Thyroid gland (tissue), 4 donors: Measurements from ENCODE around the gene EFNB1.

ENCODE experiments used
- POLR2A ChIP-seq, 2 donors: fragments of 450-650 bp; IDR thresholded peaks; one replicate each; pipeline ENCODE4 v1.6.1; 2017; ENCODE audit warnings: antibody characterized with exemption in 2 of 2, mild to moderate bottlenecking in 2 of 2, moderate library complexity in 1 of 2
- TF ChIP-seq, protein P1 (sequence below), 6 experiments: fragments of 200-600 bp in 3 of 6; fragments of 450-650 bp in 3 of 6; sonication (generic) in 3 of 6; IDR thresholded peaks; one replicate each; pipeline ENCODE4 v1.5.1; 2016 to 2019; ENCODE audit warnings: antibody characterized with exemption in 6 of 6, mild to moderate bottlenecking in 2 of 6, inconsistent platforms in 1 of 6, moderate library complexity in 1 of 6

- TF ChIP-seq, protein P1, sequence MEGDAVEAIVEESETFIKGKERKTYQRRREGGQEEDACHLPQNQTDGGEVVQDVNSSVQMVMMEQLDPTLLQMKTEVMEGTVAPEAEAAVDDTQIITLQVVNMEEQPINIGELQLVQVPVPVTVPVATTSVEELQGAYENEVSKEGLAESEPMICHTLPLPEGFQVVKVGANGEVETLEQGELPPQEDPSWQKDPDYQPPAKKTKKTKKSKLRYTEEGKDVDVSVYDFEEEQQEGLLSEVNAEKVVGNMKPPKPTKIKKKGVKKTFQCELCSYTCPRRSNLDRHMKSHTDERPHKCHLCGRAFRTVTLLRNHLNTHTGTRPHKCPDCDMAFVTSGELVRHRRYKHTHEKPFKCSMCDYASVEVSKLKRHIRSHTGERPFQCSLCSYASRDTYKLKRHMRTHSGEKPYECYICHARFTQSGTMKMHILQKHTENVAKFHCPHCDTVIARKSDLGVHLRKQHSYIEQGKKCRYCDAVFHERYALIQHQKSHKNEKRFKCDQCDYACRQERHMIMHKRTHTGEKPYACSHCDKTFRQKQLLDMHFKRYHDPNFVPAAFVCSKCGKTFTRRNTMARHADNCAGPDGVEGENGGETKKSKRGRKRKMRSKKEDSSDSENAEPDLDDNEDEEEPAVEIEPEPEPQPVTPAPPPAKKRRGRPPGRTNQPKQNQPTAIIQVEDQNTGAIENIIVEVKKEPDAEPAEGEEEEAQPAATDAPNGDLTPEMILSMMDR (IDR thresholded peaks at IDR 0.05) = no peak
- no peak for TF ChIP-seq POLR2A (IDR thresholded peaks at IDR 0.05)
Observed at GRCh38 chrX:68826113-68826980, 2.5 kb upstream of the EFNB1 start.
